GM19452 (cell line): ENCODE data around the gene SSB.
"Not testable (repeated sequence)": the region's sequence is repeated elsewhere in the genome, so short reads cannot be mapped to it uniquely, and the experiment has no call there.

Experiments
- ATAC-seq: cut with Tn5 transposase; IDR thresholded peaks from one replicate; pipeline ENCODE4 v1.9.1; 2021; ENCODE audit not compliant: unreplicated experiment

The SSB gene

DNA sequence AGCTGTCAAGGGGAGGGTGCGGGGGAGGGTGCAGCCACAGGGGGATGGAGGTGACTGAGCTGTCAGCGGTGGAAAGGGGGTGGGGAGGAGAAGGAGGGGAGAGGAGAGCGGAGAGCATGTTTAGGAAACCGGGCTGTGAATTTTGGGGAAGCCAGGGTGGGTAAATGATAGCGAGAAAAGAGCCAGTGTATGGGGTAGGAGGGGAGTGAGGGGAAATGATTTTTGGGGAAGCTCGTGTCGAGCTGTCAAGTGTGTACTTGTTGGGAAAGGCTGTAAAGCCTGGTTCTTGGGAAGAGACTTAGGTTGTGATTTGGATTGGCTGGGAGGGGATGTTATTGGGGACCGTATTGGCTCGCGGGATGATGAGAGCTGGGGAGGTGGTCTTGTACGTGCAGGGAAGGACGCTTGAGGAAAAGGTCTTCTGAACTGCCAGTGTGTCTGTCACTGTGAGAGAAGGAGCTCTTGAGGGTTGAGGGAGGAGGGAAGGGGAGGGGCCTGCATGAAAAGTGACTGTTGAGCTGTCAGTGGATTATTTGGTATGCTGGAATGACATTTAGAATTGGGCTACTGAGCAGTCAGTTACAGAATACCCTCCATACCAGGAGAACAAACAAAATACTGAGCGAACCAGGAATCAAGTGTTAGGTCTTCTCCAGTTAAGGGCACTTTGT lies 29.6 kb downstream of the SSB start:
- no peak for ATAC-seq

DNA sequence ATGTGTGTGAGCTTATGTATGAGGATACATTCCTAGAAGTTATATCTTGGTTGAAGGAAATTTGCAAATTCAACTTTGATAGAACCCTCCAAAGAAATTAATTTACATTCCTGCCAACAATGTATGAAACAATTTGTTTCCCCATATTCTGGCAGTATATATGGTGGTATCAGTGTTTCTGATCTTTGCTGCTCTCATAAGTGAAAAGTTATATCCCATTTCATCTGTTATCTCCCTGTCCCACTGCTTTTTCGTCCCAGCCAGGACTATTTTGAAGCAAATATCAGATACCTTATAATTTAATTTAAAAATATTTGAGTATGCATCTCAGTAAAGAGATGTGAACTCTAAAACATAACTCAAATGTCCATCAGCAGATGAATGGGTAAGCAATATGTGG lies 35.7 kb downstream of the SSB start:
- ATAC-seq: no peak

DNA sequence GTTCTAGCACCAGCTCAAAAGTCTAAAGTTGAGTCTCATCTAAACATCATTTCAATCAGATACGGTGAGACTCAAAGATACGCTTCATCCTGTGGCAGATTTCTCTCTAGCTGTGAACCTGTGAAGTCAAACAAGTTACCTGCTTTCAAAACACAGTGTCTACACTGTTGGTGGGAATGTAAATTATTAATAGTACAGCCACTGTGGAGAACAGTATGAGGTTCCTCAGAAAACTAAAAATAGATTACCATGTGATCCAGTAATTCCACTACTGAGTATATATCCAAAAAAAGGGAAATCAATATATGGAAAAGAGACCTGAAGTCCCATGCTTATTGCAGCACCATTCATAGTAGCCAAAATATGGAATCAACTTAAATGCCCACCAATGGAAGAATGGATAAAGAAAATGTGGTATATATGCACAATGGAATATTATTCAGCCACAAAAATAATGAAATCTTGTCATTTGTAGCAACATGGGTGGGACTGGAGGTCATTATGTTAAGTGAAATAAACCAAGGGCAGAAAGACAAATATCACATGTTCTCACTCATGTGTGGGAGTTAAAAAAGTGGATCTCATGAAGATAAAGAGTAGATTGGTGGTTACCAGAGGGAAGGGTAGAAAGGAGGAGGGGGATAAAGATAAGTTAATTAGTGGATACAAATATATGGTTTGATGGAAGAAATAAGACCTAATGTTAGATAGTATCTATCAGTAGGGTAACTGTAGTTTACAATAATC lies 40.2 kb downstream of the SSB start:
- ATAC-seq: no peak

DNA sequence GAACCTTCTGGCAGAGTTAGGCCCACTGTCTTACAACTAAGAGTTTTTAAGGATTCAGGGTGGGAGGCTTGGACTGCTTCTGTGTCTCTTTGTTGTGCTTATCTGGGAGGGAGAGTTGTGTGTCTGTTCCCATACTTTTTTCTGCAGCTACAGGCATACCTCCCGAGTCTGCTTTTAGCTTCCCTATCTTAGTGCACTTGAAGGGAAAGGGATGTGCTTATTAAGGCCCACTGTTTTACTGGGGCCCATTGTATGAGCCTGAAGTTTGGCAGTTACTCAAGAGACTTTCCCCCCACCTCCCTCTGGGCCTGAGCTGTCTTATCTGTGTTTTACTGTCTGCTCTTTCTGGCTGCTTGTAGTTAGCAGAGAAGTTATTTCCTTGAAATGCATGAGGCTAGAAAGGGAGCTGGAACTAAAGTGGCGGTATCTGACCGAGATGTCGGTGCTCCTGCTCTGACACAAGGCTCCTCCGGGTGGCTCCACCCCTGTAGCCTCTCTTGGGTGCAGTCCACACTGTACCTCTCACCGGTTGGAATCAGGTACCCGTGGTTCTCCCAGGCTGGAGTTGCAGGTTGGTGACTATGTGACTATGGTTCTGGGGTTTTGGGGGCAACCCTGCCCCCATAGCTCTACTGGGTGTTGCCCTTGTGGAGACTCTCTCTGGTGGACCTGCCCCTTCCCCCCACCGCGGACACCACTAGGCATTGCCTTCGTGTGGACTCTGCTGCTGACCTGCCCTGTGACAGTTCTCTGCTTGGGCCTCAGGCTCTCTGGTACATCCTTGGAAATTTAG lies 41.5 kb downstream of the SSB start:
- ATAC-seq: no peak

DNA sequence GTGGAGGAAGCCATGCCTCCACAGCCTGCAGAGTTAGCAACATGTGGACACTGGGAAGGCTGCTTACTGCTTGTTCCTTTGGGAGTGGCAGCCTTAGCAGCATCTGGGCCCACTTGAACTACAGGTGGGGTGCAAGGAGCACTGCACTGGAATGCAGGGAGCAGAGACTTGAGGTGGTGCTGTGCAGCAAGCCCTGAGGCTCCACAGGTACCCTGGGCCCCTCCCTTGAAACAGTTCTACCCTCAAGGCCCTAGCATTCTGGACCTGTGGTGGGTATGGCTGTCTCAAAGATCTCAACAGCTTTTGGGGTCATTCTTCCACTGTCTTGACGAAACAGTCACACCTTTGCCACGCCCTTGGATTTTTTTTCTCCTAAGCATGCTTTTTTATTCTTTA lies 42.1 kb downstream of the SSB start:
- no peak for ATAC-seq

DNA sequence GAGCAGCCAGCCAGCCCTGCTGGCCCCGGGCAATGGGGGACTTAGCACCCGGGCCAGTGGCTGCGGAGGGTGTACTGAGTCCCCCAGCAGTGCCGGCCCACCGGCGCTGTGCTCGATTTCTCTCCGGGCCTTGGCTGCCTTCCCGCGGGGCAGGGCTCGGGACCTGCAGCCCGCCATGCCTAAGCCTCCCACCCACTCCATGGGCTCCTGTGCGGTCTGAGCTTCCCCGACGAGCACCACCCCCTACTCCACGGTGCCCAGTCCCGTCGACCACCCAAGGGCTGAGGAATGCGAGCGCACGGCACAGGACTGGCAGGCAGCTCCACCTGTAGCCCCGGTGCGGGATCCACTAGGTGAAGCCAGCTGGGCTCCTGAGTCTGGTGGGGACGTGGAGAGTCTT lies 43.0 kb downstream of the SSB start:
- ATAC-seq: not testable (repeated sequence)

DNA sequence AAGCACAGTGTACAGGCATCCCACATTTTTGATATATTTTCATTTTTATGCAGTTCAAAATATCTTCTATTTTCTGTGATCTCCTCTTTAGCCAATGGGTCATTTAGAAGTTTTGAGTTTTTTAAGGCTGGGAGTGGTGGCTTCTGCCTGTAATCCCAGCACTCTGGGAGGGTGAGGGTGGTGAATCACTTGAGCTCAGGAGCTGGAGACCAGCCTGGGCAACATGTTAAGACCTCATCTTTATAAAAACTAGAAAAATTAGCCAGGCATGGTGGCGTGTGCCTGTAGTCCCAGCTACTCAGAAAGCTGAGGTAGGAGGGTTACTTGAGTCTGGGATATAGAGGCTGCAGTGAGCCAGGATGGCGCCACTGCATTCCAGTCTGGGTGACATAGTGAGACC lies 46.3 kb downstream of the SSB start:
- ATAC-seq: no peak

DNA sequence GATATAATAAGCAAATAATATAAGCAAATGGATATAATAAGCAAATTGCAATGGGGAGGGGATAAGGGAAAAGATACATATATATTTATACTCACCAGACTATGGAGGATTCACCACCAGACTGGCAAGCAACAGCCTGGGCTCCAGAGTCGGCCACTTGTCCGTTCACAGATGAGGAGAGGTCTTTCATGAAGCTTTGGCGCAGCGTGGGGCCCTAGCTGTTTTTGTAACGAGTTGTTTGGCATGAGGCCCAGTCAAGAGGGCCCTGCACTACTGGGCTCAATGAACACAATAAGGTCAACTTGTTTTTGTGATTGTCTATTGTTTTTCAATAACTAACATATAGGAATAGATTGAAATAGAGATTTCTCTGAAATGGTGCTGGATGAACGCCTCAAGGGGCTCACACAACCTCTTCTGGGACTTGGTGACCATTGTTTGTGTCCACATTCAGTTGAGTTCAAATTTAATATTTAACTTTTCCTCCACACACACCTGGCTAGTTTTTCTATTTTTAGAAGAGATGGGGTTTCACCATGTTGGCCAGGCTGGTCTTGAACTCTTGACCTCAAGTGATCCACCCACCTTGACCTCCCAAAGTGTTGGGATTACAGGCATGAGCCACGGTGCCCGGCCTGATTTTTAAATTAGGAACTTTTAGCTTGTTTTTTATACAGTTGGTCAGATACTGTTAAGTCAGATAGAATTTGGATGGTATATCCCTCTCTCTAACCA lies 50.5 kb downstream of the SSB start:
- not testable (repeated sequence) for ATAC-seq

DNA sequence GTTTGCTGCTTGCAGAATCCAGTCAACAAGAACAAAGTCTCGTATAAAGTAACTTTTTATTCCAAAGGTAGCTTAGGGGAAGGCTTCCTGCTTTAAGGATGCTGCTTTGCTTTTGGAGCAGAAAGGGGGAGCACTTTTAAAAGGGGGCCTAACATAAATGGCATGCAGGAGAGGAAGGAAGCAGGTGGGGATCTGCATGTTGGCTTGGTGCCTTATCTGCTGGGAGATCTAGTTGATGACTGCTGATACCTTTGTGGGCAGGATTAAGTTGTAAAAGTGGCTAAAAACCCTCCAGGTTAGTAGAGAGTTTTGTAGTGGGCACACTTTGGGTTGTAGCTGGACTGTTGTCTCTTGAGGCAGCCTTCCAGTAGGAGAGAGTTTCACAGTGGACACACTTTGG lies 51.0 kb downstream of the SSB start:
- ATAC-seq: no peak

DNA sequence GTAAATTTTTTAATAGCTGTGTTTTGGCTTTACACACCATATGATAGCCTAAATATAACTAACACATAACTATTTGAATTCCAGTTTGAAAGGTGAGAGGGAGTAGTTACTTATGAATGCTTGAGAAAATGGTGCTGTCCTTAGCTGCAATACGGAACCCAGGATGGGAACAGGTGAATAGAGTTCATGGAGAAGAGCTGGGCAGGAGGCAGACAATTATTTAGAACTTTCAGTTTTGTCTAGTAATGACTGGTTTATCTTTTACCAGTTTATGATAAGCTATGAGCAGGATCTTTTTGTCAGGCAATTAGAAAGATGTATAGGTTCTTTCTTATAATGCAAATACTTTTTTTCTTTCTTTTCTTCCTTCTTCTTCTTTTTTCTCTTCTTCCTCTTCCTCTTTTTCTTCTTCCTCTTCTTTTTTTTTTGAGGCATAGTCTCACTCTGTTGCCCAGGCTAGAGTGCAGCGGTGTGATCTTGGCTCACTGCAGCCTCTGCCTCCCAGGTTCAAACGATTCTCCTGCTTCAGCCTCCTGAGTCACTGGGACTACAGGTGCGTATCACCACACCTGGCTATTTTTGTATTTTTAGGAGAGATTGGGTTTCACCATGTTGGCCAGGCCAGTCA lies 54.5 kb downstream of the SSB start:
- ATAC-seq: no peak

DNA sequence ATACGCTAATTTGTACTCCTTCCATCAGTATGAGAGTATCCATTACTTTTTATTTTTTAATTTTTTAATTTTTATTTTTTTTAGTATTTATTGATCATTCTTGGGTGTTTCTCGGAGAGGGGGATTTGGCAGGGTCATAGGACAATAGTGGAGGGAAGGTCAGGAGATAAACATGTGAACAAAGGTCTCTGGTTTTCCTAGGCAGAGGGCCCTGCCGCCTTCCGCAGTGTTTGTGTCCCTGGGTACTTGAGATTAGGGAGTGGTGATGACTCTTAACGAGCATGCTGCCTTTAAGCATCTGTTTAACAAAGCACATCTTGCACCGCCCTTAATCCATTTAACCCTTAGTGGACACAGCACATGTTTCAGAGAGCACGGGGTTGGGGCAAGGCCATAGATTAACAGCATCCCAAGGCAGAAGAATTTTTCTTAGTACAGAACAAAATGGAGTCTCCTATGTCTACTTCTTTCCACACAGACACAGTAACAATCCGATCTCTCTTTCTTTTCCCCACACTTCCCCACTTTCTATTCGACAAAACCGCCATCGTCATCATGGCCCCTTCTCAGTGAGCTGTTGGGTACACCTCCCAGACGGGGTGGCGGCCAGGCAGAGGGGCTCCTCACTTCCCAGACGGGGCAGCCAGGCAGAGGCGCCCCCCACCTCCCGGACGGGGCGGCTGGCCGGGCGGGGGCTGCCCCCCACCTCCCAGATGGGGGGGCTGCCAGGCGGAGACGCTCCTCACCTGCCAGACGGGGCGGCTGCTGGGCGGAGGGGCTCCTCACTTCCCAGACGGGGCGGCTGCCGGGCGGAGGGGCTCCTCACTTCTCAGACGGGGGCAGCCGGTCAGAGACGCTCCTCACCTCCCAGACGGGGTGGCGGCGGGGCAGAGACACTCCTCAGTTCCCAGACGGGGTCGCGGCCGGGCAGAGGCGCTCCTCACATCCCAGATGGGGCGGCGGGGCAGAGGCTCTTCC lies 56.9 kb downstream of the SSB start:
- not testable (repeated sequence) for ATAC-seq

DNA sequence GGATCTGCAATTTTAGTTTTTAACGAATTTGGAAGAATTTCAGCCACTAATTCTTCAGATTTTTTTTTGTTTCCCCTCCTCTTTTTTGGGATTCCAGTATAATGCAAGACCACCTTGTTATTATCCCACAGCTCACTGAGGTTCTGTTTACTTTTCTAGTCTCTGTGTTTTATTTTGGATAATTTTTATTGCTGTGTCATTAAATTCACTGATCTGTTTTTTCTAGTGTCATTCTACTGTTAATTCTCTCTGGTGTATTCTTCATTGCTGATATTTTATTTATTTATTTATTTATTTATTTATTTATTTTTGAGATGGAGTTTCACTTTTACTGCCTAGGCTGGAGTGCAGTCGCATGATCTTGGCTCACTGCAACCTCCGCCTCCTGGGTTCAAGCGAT lies 60.8 kb downstream of the SSB start:
- ATAC-seq: no peak

DNA sequence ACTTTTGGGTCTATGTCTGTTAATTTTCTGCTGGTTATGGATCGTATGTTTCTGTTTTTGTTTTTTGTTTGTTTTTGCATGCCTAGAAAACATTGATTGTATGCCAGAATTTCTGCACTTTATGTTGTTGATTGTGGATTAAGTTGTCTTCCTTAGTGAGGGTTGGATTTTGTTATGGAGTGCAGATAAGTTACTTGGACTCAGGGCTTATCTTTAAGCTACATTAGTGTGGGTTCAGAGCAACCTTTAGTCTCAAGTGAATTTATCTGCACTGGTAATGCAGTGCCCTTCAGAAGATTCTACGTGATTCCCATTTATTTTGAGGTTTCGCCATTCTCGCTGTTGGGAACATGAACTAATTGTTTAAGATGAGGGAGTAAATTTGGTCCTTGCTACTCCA lies 61.5 kb downstream of the SSB start:
- ATAC-seq: no peak
